Kidney (tissue), 14 donors: ENCODE results near the gene RAD51B. TPM values are rescaled to one million over a fixed set of nuclear protein-coding genes. Genes with fewer than 3 reads are reported as not detected.

Experiments
- DNase-seq, 5 donors: peaks; one replicate each; pipeline ENCODE4 v3.0.0-alpha.2; 2013 to 2020
- FAIRE-seq: peaks from 2 replicates; lab custom pipeline; 2012; peaks lifted over from hg19 to GRCh38; lab: Jason Lieb, UNC
- H3K27ac ChIP-seq, 2 donors: one replicate each; pipeline ENCODE4 v1.7.0; 2013; ENCODE audit warnings: low read depth in 2 of 2, low read length in 2 of 2, inconsistent platforms in 1 of 2
- H3K27me3 ChIP-seq: one replicate; pipeline ENCODE4 v1.7.1; 2013; ENCODE audit warnings: low read length, inconsistent platforms; ENCODE audit not compliant: control insufficient read depth, insufficient read depth
- H3K36me3 ChIP-seq, 3 donors: one replicate each; pipeline versions ENCODE4 v1.7.0 to v1.7.1; 2013; ENCODE audit warnings: low read length in 3 of 3, control low read depth in 1 of 3, inconsistent platforms in 1 of 3; ENCODE audit not compliant: insufficient read depth in 3 of 3, control insufficient read depth in 2 of 3
- H3K4me1 ChIP-seq, 3 donors: one replicate each; pipeline versions ENCODE4 v1.7.0 to v1.7.1; 2013; ENCODE audit warnings: low read length in 3 of 3, inconsistent platforms in 1 of 3, low read depth in 1 of 3; ENCODE audit not compliant: control insufficient read depth in 2 of 3, insufficient read depth in 2 of 3
- H3K4me3 ChIP-seq, 3 donors: one replicate each; pipeline versions ENCODE4 v1.7.0 to v1.8.1; 2013; ENCODE audit warnings: low read length in 3 of 3, control low read depth in 1 of 3, inconsistent platforms in 1 of 3
- H3K9ac ChIP-seq, 3 donors: one replicate each; pipeline versions ENCODE4 v1.7.0 to v1.7.1; 2013; ENCODE audit warnings: low read length in 3 of 3, control low read depth in 1 of 3, inconsistent platforms in 1 of 3
- H3K9me3 ChIP-seq, 3 donors: one replicate each; pipeline versions ENCODE4 v1.7.0 to v1.7.1; 2013; ENCODE audit warnings: low read length in 3 of 3, control low read depth in 1 of 3, inconsistent platforms in 1 of 3; ENCODE audit not compliant: control insufficient read depth in 2 of 3, insufficient read depth in 1 of 3
- intact Hi-C: fragments of 100-400 bp; cut with DNase I; formaldehyde crosslinking; loops from one replicate; pipeline ENCODE4 v1.11.1; 2022
- polyA plus RNA-seq: library from polyadenylated mRNA; stranded (reverse); fragments of 350-450 nt; fragmentation: Illumina TruSeq; extraction: RNeasy Lipid Tissue Mini Kit (QIAGEN cat#74804); gene quantifications from one replicate; pipeline ENCODE4 v1.2.3, GENCODE V29; 2014; ENCODE audit warnings: low read depth, low replicate concordance; ENCODE audit not compliant: insufficient read depth
- total RNA-seq: library from RNA; stranded (reverse); fragmentation: NEBNext Ultra II Directional; extraction: Animal tissue kit (Norgen Biotek cat#: 25700); gene quantifications from one replicate; pipeline ENCODE4 v1.2.1, GENCODE V29; 2021
- TF ChIP-seq, protein P1 (sequence below): IDR thresholded peaks from 3 replicates; pipeline ENCODE4 v1.5.1; 2012; ENCODE audit warnings: mild to moderate bottlenecking, moderate library complexity, borderline replicate concordance; ENCODE audit not compliant: insufficient read depth; ENCODE audit errors: extremely low read depth
- donor health status: control.
- donor health status: control.
- donor health status: control.
- donor health status: control.
- donor health status: control.
- donor health status: DM: yes; HTN: yes; CAD: no.
- donor health status: Normal renal cell carcinoma (clear cell type).

RAD51B gene
- total and polyA plus RNA-seq, 2 donors from 2014 or later, result 6.9 to 18.0 TPM

GRCh38 chr14:68479247-68479646, 659.7 kb downstream of the RAD51B start:
- no peak for DNase-seq
- Histone ChIP-seq H3K9ac (no peak overlapping the region), H3K4me3 (no peak overlapping the region), H3K36me3 (no peaks in the 10 kb centered on the region), H3K4me1 (peaks cover 2 to 28% (median 14%) of the 10 kb centered on the region in 3 donors), H3K9me3 (no peaks in the 10 kb centered on the region), H3K27me3 (no peaks in the 10 kb centered on the region), H3K27ac (no peak overlapping the region)
- intact Hi-C loops, result no loop called here
- TF ChIP-seq, protein P1, sequence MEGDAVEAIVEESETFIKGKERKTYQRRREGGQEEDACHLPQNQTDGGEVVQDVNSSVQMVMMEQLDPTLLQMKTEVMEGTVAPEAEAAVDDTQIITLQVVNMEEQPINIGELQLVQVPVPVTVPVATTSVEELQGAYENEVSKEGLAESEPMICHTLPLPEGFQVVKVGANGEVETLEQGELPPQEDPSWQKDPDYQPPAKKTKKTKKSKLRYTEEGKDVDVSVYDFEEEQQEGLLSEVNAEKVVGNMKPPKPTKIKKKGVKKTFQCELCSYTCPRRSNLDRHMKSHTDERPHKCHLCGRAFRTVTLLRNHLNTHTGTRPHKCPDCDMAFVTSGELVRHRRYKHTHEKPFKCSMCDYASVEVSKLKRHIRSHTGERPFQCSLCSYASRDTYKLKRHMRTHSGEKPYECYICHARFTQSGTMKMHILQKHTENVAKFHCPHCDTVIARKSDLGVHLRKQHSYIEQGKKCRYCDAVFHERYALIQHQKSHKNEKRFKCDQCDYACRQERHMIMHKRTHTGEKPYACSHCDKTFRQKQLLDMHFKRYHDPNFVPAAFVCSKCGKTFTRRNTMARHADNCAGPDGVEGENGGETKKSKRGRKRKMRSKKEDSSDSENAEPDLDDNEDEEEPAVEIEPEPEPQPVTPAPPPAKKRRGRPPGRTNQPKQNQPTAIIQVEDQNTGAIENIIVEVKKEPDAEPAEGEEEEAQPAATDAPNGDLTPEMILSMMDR, result no peak
- no peak for FAIRE-seq

- DNase-seq (no peak), FAIRE-seq (no peak)
- TF ChIP-seq, protein P1, result no peak
- Histone ChIP-seq H3K27me3 (no peaks in the 10 kb centered on the region), H3K9me3 (no peaks in the 10 kb centered on the region), H3K9ac (no peak overlapping the region), H3K27ac (no peak overlapping the region), H3K4me3 (no peak overlapping the region), H3K36me3 (no peaks in the 10 kb centered on the region), H3K4me1 (peaks cover 2 to 15% (median 7%) of the 10 kb centered on the region in 3 donors)
- intact Hi-C loops, result no loop called here
Measured at GRCh38 chr14:68482018-68482417, 662.4 kb downstream of the RAD51B start.

DNA sequence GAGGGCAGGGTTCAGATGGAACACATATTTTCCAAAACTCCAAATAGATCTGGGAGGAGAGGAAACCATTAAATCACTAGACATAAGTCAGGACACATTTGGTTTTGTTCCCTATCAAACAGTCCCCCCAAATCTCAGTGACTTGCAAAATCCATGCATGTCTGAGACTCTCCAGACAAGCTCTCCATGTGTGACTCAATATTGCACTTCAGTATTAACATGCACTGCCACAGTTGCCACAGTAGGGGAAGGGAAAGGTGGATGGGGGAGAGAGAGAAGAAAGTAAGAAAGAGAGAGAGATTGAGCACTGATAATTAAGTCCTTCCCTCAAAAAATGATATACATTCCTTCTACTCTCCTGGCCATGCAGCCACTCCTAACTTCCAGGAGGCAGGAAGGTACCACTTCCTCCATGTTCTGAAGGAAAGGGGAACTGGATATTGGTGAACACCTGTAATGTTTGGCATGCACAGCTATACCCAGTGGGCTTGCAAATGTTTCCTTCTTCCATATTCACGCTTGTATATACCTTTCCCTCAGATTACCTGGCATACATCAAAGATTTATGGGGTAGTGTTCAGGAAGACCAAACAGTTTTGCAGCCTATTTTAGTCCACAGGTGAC, 663.3 kb downstream of the RAD51B start:
- Histone ChIP-seq H3K27me3 (no peaks in the 10 kb centered on the region), H3K27ac (no peak overlapping the region), H3K4me3 (no peak overlapping the region), H3K4me1 (peaks cover 2 to 12% (median 6%) of the 10 kb centered on the region in 3 donors), H3K36me3 (no peaks in the 10 kb centered on the region), H3K9ac (no peak overlapping the region), H3K9me3 (no peaks in the 10 kb centered on the region)
- FAIRE-seq, result no peak
- TF ChIP-seq, protein P1, result no peak
- no peak for DNase-seq
- intact Hi-C loops, result no loop called here
